H1 (cell line): ENCODE results near the gene OR5AU1.

ENCODE experiments used
- CBX5 ChIP-seq: fragments of 300-800, 300-1000 bp; sonication (generic); IDR thresholded peaks from 2 replicates; pipeline ENCODE4 v1.7.1; 2016; ENCODE audit warnings: antibody characterized with exemption, low read length, low read depth
- CBX8 ChIP-seq: fragments of 300-800, 300-1000 bp; sonication (generic); IDR thresholded peaks from 2 replicates; pipeline ENCODE4 v1.7.1; 2016; ENCODE audit warnings: low read depth, low read length, borderline replicate concordance
- MAFK ChIP-seq: IDR thresholded peaks from 2 replicates; pipeline ENCODE4 v1.6.1; 2012; ENCODE audit warnings: low read depth, mild to moderate bottlenecking, improper control_type of control experiment, low read length
- POLR2A ChIP-seq, 2 experiments: IDR thresholded peaks; 1 replicate in 1 of 2; 2 replicates in 1 of 2; pipeline ENCODE4 v1.6.1; 2011; ENCODE audit warnings: low read depth in 2 of 2, low read length in 2 of 2, mild to moderate bottlenecking in 2 of 2; ENCODE audit errors: control extremely low read depth in 1 of 2
- RNF2 ChIP-seq: fragments of 200-900, 300-1000 bp; sonication (generic); IDR thresholded peaks from 2 replicates; pipeline ENCODE4 v1.7.1; 2016; ENCODE audit warnings: borderline replicate concordance, low read depth, mild to moderate bottlenecking, antibody characterized with exemption, low read length; ENCODE audit not compliant: poor library complexity, severe bottlenecking; ENCODE audit errors: missing control alignments
- TAF1 ChIP-seq: IDR thresholded peaks from 2 replicates; pipeline ENCODE4 v1.6.1; 2011; ENCODE audit warnings: mild to moderate bottlenecking, low read depth, low read length
- TBP ChIP-seq: IDR thresholded peaks from 2 replicates; pipeline ENCODE4 v1.6.1; 2011; ENCODE audit warnings: low read depth, low read length, improper control_type of control experiment
- TCF12 ChIP-seq: IDR thresholded peaks from 2 replicates; pipeline ENCODE4 v1.6.1; 2011; ENCODE audit warnings: low read depth, mild to moderate bottlenecking, low read length
- TEAD4 ChIP-seq: IDR thresholded peaks from 2 replicates; pipeline ENCODE4 v1.6.1; 2012; ENCODE audit warnings: low read depth, low read length, inconsistent platforms, mixed read lengths
- TF ChIP-seq, protein P1 (sequence below), 3 experiments: IDR thresholded peaks; 1 replicate in 2 of 3; 2 replicates in 1 of 3; pipeline versions ENCODE4 v1.5.1 to v1.6.1; 2011; ENCODE audit warnings: low read length in 3 of 3, mild to moderate bottlenecking in 3 of 3, inconsistent platforms in 2 of 3, low read depth in 1 of 3, moderate library complexity in 1 of 3; ENCODE audit not compliant: insufficient read depth in 1 of 3; ENCODE audit errors: control extremely low read depth in 1 of 3

DNA sequence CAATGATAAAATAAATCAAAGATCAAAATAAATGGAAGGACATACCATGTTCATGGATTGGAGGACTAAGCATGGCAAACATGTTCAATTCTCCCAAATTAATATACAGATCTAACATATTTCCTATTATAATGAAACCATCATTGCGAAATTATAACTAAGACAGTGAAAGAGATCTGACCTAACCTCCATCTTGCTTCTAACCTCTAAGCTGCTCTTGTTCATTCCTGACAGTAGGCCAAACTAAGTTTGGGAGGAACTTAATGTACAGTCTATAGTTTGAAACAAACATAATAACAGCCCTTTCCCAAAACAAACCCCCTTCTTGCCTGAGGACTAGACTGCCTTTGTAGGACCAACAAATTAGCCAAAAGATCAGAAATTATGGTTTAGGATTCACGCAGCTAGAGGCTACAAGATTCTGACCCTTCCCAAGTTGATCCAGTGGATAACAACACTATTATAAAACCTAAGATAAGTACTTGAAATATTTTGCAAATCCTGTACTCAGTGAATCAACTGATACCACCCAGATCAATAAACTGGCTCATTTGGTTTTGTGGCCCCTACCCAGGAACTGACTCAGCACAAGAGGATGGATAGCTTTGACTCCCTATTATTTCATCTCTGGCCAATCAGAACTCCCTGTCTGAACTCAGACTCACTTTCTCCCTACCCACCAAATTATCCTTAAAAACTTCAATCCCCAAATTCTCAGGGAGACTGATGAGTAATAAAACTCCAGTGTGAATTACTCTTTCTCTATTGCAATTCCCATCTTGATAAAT lies 41.7 kb upstream of the OR5AU1 start:
- no peak for TF ChIP-seq TEAD4
- TF ChIP-seq, protein P1, sequence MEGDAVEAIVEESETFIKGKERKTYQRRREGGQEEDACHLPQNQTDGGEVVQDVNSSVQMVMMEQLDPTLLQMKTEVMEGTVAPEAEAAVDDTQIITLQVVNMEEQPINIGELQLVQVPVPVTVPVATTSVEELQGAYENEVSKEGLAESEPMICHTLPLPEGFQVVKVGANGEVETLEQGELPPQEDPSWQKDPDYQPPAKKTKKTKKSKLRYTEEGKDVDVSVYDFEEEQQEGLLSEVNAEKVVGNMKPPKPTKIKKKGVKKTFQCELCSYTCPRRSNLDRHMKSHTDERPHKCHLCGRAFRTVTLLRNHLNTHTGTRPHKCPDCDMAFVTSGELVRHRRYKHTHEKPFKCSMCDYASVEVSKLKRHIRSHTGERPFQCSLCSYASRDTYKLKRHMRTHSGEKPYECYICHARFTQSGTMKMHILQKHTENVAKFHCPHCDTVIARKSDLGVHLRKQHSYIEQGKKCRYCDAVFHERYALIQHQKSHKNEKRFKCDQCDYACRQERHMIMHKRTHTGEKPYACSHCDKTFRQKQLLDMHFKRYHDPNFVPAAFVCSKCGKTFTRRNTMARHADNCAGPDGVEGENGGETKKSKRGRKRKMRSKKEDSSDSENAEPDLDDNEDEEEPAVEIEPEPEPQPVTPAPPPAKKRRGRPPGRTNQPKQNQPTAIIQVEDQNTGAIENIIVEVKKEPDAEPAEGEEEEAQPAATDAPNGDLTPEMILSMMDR (IDR thresholded peaks at IDR 0.05; ENCODE audit: control extremely low read depth in 1 of 3, insufficient read depth in 1 of 3, low read depth in 1 of 3, low read length in 3 of 3): no peak
- TF ChIP-seq TBP: no peak
- no peak for TF ChIP-seq CBX5
- TF ChIP-seq TAF1: no peak
- no peak; a peak in 1 of 3 replicates for TF ChIP-seq POLR2A (IDR thresholded peaks at IDR 0.05; ENCODE audit: control extremely low read depth in 1 of 2, low read depth in 2 of 2, low read length in 2 of 2)
- no peak for TF ChIP-seq MAFK
- TF ChIP-seq RNF2: no peak
- TF ChIP-seq CBX8: no peak
- TF ChIP-seq TCF12: no peak
